OCI-LY3 (cell line): ENCODE results near the gene OR4C46.
"Not testable (repeated sequence)": the region's sequence is repeated elsewhere in the genome, so short reads cannot be mapped to it uniquely, and the experiment has no call there.

Experiments
- H2AFZ ChIP-seq: fragments of 200-600, 300-600 bp; shearing (Covaris generic); 2 replicates; pipeline ENCODE4 v1.6.0; 2014; ENCODE audit warnings: antibody characterized with exemption, low read depth, low read length
- H3K27ac ChIP-seq: fragments of 200-600, 300-600 bp; sonication (generic); 2 replicates; pipeline ENCODE4 v1.5.1; 2014; ENCODE audit warnings: mild to moderate bottlenecking, low read length, moderate library complexity, mixed read lengths
- H3K27me3 ChIP-seq: fragments of 200-600, 300-600 bp; sonication (generic); 2 replicates; pipeline ENCODE4 v1.6.1; 2014; ENCODE audit warnings: low read depth, low read length, mixed read lengths
- H3K36me3 ChIP-seq: fragments of 200-600, 300-600 bp; sonication (generic); replicated peaks from 2 replicates; pipeline ENCODE3; 2014; ENCODE audit warnings: low read depth, low read length, mixed read lengths
- H3K4me1 ChIP-seq: fragments of 300-600, 200-600 bp; sonication (generic); 2 replicates; pipeline ENCODE4 v1.6.1; 2014; ENCODE audit warnings: low read length, mixed read lengths
- H3K4me2 ChIP-seq: fragments of 200-600, 300-600 bp; sonication (generic); 2 replicates; pipeline ENCODE4 v1.6.1; 2014; ENCODE audit warnings: low read length, mixed read lengths
- H3K4me3 ChIP-seq: fragments of 300-600, 200-600 bp; sonication (generic); 2 replicates; pipeline ENCODE4 v1.5.1; 2014; ENCODE audit warnings: antibody characterized with exemption, mild to moderate bottlenecking, low read length, moderate library complexity
- H3K79me2 ChIP-seq: fragments of 300-600, 200-600 bp; shearing (Covaris generic); 2 replicates; pipeline ENCODE4 v1.6.1; 2014; ENCODE audit warnings: mild to moderate bottlenecking, low read length, mixed read lengths
- H3K9ac ChIP-seq: fragments of 300-600, 200-600 bp; shearing (Covaris generic); 2 replicates; pipeline ENCODE4 v1.6.0; 2014; ENCODE audit warnings: mild to moderate bottlenecking, low read length, moderate library complexity
- H3K9me3 ChIP-seq: fragments of 200-600, 300-600 bp; shearing (Covaris generic); 2 replicates; pipeline ENCODE4 v1.6.1; 2014; ENCODE audit warnings: low read length, mixed read lengths; ENCODE audit not compliant: insufficient read depth
- H4K20me1 ChIP-seq: fragments of 200-600, 300-600 bp; sonication (generic); 2 replicates; pipeline ENCODE4 v1.6.1; 2016; ENCODE audit warnings: low read length, mixed read lengths; ENCODE audit not compliant: insufficient read depth
- EZH2phosphoT487 ChIP-seq: fragments of 200-600 bp; shearing (Covaris generic); IDR thresholded peaks from 2 replicates; pipeline ENCODE4 v1.6.1; 2018; ENCODE audit warnings: antibody characterized with exemption, mixed run types, low read depth
- TF ChIP-seq, protein P1 (sequence below): fragments of 200-600, 300-600 bp; sonication (generic); IDR thresholded peaks from 2 replicates; pipeline ENCODE4 v1.5.1; 2014; ENCODE audit warnings: antibody characterized with exemption, low read length, low read depth

The OR4C46 gene

DNA sequence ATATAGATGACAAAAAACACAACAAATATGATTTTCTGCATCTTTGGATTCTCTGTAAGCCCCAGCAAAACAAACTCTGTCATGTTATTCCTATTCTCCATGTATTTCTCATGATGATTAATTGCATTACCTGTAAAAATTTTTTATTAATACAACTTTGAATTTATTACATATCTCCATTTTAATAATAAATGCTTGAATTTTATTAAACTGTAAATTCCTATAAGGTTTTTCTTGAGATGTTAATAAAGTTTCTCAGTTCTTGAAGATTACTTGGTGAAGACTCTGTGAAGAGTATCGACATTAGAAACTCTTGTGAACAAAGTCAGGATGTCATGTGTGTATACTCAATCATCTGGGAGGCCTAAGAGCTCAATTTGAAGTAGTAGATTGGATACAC, at the start of gene OR4C46:
TSS of gene OR4C46 (minus strand) at position 101 of the 400 bp plus-strand sequence. CDS start at position 101, 0 bp downstream.
- Histone ChIP-seq H3K36me3 (no peaks in the 10 kb centered on the region), H3K4me3 (no peak within 1 kb of the TSS), H3K27ac (no peak within 1 kb of the TSS), H3K9me3 (no peaks in the 10 kb centered on the region), H2AFZ (no peak within 1 kb of the TSS), H3K27me3 (no peaks in the 10 kb centered on the region), H3K79me2 (no peaks in the 10 kb centered on the region), H3K9ac (no peak within 1 kb of the TSS), H4K20me1 (no peaks in the 10 kb centered on the region), H3K4me1 (no peaks in the 10 kb centered on the region), H3K4me2 (no peak within 1 kb of the TSS)
- TF ChIP-seq EZH2phosphoT487, result no peak
- TF ChIP-seq, protein P1, sequence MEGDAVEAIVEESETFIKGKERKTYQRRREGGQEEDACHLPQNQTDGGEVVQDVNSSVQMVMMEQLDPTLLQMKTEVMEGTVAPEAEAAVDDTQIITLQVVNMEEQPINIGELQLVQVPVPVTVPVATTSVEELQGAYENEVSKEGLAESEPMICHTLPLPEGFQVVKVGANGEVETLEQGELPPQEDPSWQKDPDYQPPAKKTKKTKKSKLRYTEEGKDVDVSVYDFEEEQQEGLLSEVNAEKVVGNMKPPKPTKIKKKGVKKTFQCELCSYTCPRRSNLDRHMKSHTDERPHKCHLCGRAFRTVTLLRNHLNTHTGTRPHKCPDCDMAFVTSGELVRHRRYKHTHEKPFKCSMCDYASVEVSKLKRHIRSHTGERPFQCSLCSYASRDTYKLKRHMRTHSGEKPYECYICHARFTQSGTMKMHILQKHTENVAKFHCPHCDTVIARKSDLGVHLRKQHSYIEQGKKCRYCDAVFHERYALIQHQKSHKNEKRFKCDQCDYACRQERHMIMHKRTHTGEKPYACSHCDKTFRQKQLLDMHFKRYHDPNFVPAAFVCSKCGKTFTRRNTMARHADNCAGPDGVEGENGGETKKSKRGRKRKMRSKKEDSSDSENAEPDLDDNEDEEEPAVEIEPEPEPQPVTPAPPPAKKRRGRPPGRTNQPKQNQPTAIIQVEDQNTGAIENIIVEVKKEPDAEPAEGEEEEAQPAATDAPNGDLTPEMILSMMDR, result no peak

DNA sequence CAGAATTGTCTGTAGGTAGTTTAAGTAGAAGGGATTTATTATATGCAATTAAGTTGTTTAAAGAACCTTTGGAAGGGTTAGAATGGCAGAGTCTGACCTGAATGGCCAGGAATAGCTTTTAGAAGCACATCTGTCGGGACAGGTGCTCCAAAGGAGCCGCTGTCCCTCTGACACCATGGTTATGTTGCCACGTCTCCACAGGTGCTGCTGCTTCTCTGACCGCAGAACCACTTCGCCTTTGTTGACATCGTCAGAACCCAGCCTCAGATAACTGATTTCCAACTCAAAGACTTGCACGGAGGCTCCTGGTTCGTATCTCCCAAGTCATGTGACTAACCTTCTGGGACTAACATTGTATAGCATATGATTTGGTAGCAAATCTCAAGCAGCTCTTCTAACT, 41.8 kb upstream of the OR4C46 start:
- H3K36me3 ChIP-seq, H3K4me3 ChIP-seq, H3K4me2 ChIP-seq, H2AFZ ChIP-seq, H4K20me1 ChIP-seq, H3K9me3 ChIP-seq, H3K79me2 ChIP-seq, H3K9ac ChIP-seq, H3K27me3 ChIP-seq, H3K4me1 ChIP-seq, H3K27ac ChIP-seq: not testable (repeated sequence)

DNA sequence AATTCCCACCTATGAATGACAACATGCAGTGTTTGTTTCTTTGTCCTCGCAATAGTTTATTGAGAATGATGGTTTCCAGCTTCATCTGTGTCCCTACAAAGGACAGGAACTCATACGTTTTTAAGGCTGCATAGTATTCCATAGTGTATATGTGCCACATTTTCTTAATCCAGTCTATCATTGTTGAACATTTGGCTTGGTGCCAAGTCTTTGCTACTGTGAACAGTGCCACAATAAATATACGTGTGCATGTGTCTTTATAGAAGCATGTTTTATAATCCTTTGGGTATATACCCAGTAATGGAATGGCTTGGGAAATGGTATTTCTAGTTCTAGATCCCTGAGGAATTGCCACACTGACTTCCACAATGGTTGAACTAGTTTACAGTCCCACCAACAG, 42.4 kb downstream of the OR4C46 start:
- H3K27me3 ChIP-seq, H3K79me2 ChIP-seq, H3K4me1 ChIP-seq, H2AFZ ChIP-seq, H3K36me3 ChIP-seq, H3K9ac ChIP-seq, H3K27ac ChIP-seq, H4K20me1 ChIP-seq, H3K9me3 ChIP-seq, H3K4me2 ChIP-seq, H3K4me3 ChIP-seq: not testable (repeated sequence)

DNA sequence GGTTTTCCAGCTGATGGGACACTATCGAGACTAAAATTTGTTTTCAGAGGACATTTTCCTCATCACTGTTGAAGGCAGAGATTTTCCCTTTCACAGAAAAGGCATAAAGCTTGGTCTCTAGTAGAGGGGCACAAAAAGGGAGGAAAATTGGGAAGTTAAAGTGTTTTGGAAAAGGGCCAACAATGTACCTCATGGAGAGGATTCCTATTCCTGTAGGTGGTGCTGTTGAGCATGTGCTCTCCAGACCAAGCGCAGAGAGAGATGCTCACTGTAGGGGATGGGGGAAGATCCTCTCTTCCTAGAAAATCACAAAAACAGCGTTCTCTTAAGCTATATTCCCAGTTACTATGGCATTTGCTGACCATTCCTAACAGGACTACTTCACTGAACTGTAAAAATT, 44.9 kb downstream of the OR4C46 start:
- no peaks in the 10 kb centered on the region for H3K79me2 ChIP-seq
- peaks cover 8% of the 10 kb centered on the region; the same call in 1 of the 2 replicates for H3K9me3 ChIP-seq
- TF ChIP-seq, protein P1, result no peak
- TF ChIP-seq EZH2phosphoT487, result no peak

DNA sequence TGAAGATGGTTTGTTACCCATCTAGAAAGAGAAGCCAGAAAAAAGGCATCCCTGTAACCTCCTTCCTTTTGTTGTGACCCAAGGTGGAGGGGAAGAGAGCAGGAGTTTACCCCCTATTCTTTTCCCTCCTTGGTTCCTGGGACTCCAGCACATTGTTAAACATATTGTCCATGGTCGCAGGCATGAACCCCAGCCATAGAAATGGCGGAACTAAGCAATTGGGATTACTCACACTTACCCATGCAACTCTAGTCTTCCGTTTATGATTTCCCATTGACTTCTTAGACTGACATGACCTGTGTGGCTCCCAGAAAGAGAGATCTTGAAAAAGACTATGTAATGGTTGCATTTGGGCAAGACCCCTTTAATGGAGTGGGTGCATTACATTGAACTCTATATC, 45.4 kb downstream of the OR4C46 start:
- no peak overlapping the region for H3K9ac ChIP-seq
- no peaks in the 10 kb centered on the region for H3K4me1 ChIP-seq
- H3K27me3 ChIP-seq, result no peaks in the 10 kb centered on the region
- TF ChIP-seq, protein P1, result no peak
- TF ChIP-seq EZH2phosphoT487, result no peak
- no peak overlapping the region for H3K4me3 ChIP-seq
- peaks cover 8% of the 10 kb centered on the region; the same call in 1 of the 2 replicates for H3K9me3 ChIP-seq
- H3K79me2 ChIP-seq, result no peaks in the 10 kb centered on the region
- no peak overlapping the region for H3K27ac ChIP-seq
- no peaks in the 10 kb centered on the region for H4K20me1 ChIP-seq
- no peak overlapping the region for H3K4me2 ChIP-seq
- no peak overlapping the region for H2AFZ ChIP-seq
- no peaks in the 10 kb centered on the region for H3K36me3 ChIP-seq

More for the DNA sequence above, 44.9 kb downstream of the OR4C46 start:
- H3K4me1 ChIP-seq, result no peaks in the 10 kb centered on the region
- H3K9ac ChIP-seq, result no peak overlapping the region
- H3K27me3 ChIP-seq, result no peaks in the 10 kb centered on the region
- H2AFZ ChIP-seq, result no peak overlapping the region
- no peak overlapping the region for H3K4me3 ChIP-seq
- H3K27ac ChIP-seq, result no peak overlapping the region
- no peaks in the 10 kb centered on the region for H3K36me3 ChIP-seq
- H4K20me1 ChIP-seq, result no peaks in the 10 kb centered on the region
- H3K4me2 ChIP-seq, result no peak overlapping the region
